Measurements from ENCODE around the gene BANF2. TPM values are rescaled to one million over a fixed set of nuclear protein-coding genes. Genes with fewer than 3 reads are reported as not detected.

Gene BANF2
- total RNA-seq, 1 experiment from 2014 or later = not detected

DNA sequence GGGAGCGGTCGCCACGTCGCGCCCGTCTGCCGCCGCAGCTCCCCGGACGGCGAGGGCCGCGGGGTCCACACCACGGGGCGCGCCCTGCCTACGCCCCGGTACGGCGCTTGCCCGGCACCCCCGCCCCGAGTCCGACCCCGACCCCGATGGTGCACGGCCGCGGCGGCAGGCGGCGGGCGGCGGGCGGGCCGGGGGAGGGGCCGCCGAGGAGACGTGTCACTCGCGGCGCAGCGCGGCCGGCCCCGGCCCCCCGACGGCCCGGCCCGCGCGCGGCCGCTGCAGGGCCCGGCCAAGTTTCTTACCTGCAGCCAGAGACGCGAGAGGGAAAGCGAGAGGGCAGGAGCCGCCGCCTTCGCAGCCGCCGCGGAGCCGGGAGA, 18.1 kb upstream of the BANF2 start:
- DNase-seq (ENCODE audit: extremely low read depth, low read depth) = no peak

DNA sequence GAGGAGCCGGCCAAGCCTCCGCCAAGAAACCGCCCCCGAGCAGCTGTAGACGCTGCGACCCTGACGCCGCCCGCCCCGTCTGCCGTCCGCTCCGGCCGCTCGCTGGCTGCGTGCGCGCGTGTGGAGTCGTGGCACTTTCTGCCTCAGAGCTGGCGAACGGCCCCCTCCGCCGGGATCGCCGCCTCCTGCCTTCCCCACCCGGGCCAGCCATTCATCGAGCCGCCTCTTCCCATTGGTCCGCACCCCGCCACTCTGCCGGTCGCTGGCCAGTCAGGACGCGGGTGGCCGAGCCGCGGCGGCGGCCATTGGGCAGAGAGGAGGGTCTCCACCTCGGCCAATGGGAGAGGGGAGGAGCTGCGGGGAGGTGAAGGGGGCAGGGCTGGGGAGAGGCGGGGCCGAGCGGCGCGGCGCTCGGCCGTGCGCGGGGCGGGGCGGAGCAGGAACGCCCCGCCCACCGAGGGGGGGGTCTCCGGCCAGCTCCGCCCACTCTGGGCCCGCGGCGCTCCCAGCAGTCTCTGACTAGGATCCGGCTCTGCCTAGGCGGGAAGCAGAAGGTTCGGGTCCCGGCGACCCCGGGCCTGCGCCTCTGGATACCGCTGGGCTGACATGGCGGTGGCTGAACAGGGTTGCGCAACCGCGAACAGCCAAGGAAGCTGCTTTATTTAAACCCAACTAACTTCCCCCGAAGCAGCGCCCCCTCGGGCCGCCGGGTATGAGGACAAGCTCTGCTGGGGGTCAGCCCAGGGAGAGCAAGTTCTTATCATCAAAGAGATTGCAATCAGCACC, 17.5 kb upstream of the BANF2 start, which contains the start of gene RRBP1:
Gene RRBP1 (minus strand): TSS at position 140 of the 786 bp plus-strand sequence. CDS start 21,735 bp downstream, outside the sequence.
- peak; percentile 98 for DNase-seq (ENCODE audit: extremely low read depth, low read depth)

DNA sequence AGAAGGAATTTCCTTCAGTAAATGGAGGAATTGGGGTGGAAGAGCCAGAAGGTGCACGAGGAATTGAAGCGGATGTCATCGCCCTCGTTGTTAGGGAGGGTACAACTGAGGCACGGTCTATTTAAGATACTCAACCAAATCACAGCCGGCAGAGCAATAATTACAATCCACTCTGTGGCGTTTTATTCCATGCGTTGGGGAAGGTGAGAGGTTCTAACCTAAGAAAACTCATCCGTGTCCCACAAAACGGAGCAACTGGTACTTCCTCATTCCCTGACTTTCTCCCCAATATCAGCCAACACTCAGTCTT, 16.9 kb upstream of the BANF2 start:
- DNase-seq (ENCODE audit: extremely low read depth, low read depth) = no peak

DNA sequence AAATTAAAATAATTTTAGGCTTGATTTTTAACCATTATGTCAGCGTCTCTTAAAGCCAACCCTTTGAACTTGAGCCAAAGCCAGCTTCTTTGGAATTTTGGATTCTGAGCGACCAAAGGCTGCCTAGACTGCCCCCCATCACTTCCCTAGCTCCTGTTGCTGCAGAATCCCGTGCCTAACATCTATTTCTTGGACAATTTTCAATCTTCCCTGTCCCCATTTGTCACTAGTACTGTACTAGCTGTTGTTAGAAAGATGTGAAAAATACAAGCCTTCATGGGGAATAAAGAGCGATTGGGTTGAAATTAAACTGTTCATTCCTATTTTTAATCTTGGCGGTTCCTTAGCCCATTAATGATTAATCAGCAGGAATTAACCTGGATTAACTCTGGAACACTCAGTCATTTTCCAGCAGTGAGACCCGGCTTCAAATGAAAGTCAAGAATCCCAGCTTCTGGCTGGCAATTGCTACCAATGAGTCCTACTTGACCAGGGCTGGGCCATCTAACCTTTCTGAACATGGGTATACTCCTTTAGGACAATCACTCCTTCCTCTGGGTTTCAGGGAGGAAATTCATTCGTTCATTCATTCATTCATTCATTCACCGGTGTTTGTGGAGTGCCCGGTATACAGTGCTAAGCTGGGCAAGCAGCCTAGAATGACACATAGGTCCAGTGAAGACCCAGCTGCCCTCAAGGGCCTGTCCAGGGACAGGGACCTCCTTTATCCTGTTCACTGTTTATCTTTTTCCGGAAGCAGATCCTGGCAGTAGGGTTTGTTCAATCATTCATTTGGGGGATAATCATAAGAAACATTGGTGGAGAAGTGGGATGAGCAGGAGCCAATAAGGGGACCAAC, 16.3 kb upstream of the BANF2 start:
- DNase-seq (ENCODE audit: extremely low read depth, low read depth) = no peak

DNA sequence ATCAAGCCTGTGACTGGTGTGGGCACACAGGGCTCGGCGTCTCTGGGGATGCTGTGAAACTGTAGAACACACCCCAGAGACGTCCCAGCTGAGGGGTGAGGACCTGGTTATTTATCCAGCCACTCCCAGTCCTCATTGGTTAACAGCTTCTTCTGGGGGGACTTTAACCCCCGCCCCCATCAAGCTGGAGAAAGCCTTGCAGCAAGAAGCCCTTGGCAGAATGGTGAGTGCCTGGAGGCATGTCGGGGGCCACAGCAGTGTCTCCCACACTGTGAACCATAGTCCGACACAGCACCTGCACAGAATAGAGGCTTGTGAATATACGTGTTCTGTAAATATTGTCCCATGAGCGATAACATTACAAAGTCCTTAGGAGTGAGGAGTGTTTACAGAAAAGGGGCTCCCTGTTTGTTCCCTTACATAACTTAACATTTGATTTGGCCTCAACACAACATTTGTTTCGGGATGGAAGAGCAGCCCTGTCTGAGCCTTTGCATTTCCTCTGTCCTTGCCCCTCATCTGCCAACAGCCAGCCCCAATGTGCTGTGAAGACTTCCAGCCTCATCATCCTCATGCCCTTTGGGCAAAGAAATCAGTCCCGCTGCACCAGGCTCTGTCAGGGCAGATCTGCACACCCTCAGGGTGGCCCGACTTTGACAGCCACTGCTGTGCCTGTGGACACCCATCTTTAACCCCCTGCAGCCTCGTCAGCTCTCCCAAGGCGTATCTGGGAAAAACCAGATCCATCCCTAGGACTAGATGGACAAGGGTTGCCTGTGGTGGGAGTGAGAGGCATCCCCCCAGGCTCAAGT, 15.5 kb upstream of the BANF2 start:
- DNase-seq (ENCODE audit: extremely low read depth, low read depth) = no peak

DNA sequence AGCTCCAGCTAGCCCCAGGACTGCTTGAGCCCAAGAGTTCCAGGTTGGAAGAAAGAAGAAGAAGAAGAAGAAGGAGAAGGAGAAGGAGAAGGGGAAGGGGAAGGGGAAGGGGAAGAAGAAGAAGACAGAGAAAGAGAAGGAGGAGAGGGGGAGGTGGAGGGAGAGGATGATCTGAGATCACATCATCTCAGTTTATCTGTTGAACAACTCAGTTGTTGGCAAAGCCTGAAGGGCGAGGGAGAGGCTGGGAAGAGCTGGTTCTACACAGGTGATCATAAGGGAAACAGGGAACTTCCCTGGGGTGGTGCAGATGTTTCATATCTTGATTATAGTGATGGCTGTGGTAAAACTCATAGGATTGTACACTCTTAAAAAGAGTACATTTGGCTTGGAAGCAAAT, 14.6 kb upstream of the BANF2 start:
- no peak for DNase-seq (ENCODE audit: extremely low read depth, low read depth)

DNA sequence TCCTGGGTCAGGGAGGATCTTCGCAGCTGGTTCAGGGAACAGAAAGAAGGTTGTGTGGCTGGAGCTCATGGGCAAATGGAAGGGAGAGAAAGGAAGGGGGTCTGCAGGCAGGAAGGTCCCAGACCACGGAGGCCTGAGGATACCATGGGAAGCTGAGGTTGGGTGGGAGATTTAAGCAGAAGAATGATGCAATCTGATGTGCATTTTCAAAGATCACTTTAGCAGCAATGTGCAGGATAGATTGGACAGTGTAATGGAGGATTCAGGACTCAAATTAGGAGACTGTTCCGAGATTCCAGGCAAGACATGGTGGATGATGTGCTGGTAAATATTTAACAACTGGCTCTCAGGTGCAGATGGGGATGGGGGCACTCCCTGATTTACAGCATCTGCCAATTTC, 12.0 kb upstream of the BANF2 start:
- DNase-seq (ENCODE audit: extremely low read depth, low read depth) = no peak

DNA sequence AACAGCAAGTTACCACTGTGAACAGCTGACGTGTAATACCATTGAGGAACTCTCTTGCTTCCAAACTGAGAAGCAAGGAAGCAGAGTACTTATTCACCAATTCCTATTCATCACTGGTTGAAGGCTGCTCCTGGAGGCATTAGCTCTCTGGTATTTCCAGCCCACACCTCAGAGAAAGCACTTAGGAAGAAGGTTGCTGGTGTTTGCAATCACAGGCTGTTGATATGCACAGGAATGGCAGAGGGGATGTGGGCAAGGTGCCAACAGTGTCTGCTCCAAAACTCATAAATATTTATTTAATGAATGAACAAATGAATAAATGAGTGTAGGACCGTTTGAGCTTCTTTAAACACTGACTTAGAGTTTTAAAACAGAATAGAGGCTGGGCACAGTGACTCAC, 10.8 kb upstream of the BANF2 start:
- DNase-seq (ENCODE audit: extremely low read depth, low read depth) = no peak

DNA sequence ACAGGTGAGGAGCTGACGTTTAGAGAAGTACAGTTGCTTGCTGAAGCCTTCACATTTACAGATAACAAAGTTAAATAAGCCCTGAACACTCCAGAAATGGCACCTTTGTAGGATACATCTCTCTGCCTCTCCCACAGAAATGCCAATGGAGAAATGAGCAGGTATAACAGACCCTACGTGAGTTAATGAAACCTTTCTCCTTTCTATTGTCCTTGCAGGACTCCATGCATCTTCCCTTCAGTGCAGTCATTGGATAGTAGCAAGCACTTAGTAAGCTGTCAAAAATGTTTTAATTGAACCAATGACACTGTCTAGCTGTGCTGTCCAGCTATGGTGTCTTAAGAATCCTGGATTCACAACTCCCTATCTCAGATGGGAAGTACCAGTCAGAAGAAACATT, 9.6 kb upstream of the BANF2 start:
- DNase-seq (ENCODE audit: extremely low read depth, low read depth) = no peak

DNA sequence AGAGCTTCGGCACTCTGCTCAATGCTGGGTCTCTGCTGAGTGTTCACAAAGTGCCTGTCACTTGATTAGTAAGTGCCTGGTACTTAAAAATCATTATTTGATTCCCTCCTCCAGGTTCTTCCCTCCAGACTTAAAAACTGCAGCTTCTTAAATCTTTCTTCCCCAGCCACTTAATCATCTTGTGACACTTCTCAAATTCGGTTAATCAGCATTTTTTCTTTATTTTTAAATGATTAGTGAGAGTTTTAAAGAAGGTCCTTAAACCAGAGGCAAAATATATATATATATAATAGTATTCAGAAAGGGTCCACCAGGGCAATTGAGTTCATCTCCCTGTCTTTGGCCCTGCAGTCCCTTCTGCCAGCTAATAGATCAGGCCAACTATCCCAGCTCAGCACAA, 8.0 kb upstream of the BANF2 start:
- no peak for DNase-seq (ENCODE audit: extremely low read depth, low read depth)

DNA sequence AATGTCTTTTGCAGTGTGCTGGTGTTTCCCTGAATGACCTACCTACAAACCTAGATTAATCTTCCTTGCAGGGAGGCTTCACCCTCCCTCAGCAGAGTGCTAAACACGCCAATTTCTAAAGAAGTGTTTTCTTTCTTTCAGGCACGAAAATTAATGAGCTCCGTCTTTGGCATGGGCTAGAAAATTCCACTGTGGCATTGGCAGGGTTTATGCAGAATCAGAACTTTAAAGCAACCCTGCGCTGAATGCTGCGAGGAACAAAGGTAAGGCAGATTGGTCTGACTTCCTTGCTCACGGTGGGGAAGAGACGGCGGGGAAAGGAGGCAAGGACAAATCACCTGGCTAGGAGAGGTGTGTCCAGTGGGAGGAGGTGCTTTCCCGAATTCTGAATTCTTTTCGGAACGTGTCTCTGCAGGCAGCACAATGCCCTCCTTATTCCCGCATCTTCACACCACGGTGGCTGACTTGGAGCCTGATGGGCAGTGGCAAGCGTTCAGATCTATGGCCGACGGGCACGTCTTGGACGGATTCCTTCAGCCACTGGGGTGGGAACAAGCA, 6.2 kb upstream of the BANF2 start:
- no peak for DNase-seq (ENCODE audit: extremely low read depth, low read depth)

DNA sequence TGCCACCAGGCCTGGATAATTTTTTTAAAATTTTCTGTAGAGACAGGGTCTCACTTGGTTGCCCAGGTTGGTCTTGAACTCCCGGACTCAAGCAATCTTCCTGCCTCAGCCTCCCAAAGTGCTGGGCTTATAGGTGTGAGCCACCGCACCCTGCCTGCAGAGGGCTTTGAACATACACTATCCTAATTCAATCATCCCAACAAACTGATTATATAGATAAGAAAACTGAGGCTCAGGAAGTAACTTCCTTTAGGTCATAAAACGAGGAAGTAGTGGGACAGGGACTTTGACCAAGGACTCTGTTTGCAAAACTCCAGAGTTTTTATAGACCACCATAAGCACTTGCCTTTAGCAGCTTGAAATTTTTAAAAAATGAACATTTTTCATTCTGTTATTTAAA, 5.0 kb upstream of the BANF2 start:
- no peak for DNase-seq (ENCODE audit: extremely low read depth, low read depth)

DNA sequence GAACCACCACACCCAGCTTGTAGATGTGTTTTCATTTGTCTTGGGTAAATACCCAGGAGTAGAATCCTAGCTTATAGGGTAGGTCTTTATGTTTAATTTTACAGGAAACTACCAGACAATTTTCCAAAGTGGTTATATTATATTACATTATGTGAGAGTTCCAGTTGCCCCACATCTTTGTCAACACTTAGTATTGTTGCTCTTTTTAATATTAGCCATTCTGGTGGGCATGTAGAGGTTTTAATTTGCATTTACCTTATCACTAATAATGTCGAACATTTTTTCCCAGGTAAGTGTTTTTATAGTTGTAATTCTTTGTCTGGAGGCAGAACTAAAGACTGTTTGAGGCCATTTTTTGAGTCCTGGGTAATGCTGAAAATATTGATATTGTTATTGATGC, 3.5 kb upstream of the BANF2 start:
- DNase-seq (ENCODE audit: extremely low read depth, low read depth) = no peak

DNA sequence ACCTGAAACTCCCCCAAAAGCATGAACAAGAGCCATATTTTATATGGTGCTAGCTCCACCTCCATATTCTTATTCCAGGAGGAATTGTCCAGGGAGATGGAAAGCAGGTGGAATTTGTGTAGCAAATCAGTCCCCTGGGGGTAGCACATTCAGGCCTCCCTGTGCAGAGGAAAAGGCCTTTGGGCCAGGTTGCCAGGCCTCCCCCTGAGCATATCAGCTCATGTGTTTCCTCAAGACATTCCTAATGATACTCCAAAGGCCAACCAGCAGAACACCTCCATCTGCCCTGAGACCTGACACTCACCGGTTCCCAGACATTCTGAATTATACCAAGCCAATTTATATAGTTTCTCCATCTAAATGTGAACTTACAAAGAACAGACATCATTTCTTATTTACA, 2.6 kb upstream of the BANF2 start:
- DNase-seq (ENCODE audit: extremely low read depth, low read depth) = no peak

DNA sequence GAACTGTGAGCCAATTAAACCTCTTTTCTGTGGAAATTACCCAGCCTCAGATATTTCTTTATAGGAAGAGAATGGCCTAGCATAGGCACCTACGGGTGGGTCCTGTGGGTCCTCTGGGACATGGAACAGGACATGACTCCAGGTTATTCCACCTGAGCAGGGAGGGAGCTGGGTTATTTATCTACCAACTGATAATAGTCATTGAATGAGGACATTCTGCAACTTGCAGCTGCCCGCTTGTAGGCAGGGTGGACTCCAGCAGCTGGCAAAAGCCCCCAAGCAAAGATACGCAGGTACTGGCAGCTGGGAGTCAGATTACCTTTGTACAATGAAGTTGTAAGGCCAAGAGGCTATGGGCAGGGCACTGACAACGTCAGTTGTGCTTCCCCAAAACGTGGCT, 1.4 kb upstream of the BANF2 start:
- DNase-seq (ENCODE audit: extremely low read depth, low read depth) = no peak

DNA sequence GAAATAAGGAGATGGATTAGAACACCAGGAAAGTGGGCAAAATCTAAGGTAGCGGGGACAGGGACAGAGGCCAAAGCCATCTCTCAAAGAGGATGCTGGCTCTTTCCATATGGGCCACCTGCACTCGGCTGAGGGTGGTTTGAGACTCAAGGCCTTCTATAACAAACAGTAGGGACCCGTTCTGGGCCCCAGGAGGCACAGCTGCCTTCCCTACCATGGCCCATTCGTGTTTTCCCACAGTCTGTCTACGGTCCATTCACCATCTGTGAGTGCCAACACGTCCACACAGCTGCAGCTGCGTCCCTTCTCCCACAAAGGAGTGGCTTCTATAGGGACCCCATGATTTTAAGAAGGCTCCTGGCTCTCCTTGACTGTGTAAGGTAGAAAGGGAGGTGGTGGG, 871 bp downstream of the BANF2 start:
- DNase-seq (ENCODE audit: extremely low read depth, low read depth) = no peak

DNA sequence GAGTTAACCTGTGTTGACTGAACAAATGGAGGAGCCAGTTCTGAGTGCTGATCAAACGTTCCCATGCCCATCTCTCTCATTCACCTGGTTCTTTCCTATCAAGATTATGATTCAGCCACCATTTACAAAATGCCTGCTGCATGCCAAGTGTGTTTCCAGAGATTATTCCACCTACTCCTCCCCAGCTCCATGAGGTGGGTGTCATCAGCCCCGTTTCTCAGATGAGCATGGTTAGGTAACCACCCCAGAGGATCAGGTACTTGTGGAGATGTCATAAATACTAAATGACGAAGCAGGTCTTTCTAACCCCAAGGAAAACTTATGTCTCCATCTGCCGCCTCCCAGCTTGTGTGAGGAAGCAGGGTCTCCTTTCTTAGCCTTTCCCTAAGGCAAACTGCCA, 2.1 kb downstream of the BANF2 start:
- no peak for DNase-seq (ENCODE audit: extremely low read depth, low read depth)

DNA sequence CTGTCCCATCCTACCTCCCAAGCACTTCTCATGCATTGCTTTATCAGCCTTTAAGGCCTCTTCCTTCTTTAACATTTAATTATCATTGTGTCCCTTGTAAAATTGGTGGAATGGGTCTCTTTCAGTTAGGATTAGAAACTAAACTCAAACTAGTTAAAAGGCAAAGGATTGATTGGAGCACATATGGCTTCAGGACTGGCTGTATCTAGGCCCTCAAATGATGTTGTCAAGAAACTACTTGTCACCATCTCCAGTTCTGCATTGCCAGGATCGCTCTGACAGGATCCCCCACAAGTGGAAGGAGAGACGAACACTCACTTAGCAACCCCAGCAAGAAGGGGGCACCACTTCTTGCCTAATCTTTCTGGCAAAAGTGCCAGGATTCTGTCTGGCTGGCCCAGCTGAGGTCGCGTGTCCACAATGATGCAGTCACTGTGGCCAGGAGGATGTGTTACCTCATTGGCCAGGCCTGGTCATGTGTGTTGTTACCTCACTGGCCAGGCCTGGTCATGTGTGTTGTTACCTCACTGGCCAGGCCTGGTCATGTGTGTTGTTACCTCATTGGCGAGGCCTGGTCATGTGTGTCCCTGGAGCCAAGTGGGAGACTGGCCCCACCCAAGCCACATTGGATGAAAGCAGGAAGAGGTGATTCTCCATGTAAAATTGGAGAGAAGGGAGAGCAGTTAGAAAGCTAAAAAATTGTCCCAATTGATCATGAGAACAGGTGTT, 5.0 kb downstream of the BANF2 start:
- no peak for DNase-seq (ENCODE audit: extremely low read depth, low read depth)

DNA sequence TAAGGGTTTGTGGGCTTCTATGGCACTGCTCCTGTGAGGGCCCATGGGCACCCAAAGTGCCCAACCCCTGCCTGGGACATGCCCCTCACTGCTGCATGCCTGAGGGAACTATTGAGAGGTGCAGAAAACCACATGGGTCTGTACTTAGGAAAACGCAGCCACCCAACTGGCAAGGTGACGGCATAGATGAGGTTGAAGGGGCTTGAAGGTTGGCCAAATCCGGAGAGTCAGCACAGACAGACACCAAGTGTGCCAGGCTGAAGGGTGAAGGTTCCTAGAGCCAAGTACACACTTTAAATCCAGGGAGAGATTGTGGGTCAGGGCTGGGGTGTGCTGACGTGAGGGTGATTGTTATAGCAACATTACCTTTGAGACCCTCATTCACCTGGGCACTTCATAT, 6.2 kb downstream of the BANF2 start:
- no peak for DNase-seq (ENCODE audit: extremely low read depth, low read depth)

DNA sequence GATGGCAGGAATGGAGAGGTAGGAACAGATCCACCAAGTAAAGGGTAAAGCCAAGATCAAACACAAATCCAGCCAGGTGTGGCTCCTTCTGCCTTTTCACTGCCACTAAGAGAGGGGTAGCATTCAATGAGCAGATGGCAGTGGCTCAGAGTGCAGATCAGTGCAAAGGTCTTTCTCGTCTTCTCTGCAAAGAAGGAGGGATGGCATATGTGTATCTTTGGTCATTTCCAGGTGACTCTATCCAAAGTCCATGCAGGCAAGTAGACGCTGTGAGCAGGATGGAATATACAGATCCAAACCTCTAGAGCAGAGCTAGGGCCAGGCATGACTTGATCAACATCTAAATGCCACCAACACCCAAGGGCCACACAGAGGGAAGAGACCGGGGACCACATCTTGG, 6.9 kb downstream of the BANF2 start:
- DNase-seq (ENCODE audit: extremely low read depth, low read depth) = no peak

All from NCI-H460 (cell line).